ENCODE data around the gene CDX2. TPM values are rescaled to one million over a fixed set of nuclear protein-coding genes. Genes with fewer than 3 reads are reported as not detected.

The CDX2 gene
- total and polyA plus RNA-seq, 10 of the 15 experiments (the other 5 are each of a cell fraction or from before 2014, with no cell fraction given), result 0.15 TPM; not detected in 9

GRCh38 chr13:27925220-27925991 lies 43.7 kb downstream of the CDX2 start:
- TF ChIP-seq RUNX3 (IDR thresholded peaks at IDR 0.05; ENCODE audit: low read length) (no peak), ZNF384 (IDR thresholded peaks at IDR 0.05; ENCODE audit: borderline replicate concordance, low read depth, low read length) (no peak), POU2F2 (IDR thresholded peaks at IDR 0.05; ENCODE audit: borderline replicate concordance, low read depth, low read length) (no peak), BHLHE40 (IDR thresholded peaks at IDR 0.05; ENCODE audit: borderline replicate concordance in 1 of 2, low read depth in 2 of 2, low read length in 1 of 2) (no peak), STAT3 (IDR thresholded peaks at IDR 0.05; ENCODE audit: low read depth, low read length) (no peak), HCFC1 (IDR thresholded peaks at IDR 0.05; ENCODE audit: low read length) (no peak), MYC (IDR thresholded peaks at IDR 0.05; ENCODE audit: insufficient read depth, insufficient read length, insufficient replicate concordance, low read length, severe bottlenecking) (no peak), PML (IDR thresholded peaks at IDR 0.05; ENCODE audit: low read length) (no peak)
- H3K4me1 ChIP-seq (ENCODE audit: control insufficient read depth, insufficient read depth, low read length), result no peaks in the 10 kb centered on the region
- RAD21 ChIA-PET (ENCODE audit: unreplicated experiment), result no interaction called here
- no peak overlapping the region for H3K4me2 ChIP-seq (ENCODE audit: control insufficient read depth, insufficient read depth)
- POLR2A ChIA-PET, result no interaction called here
- ATAC-seq (no peak), FAIRE-seq (no peak), DNase-seq (ENCODE audit: low read depth, low spot score) (no peak)
- H3K4me3 ChIP-seq, result no peak overlapping the region
- CTCF ChIA-PET, result interaction anchor here (0.7 kb wide), 1 partner anchor 28 kb away, joined by 4 read pairs; no protein-coding TSS in a partner anchor
- in situ Hi-C loops (cut with MboI) (no loop called here), intact Hi-C loops (cut with micrococcal nuclease; ENCODE audit: unreplicated experiment) (no loop called here)
- BruUV-seq (replicated peaks), result no TSS peak
- H3K27me3 ChIP-seq (replicated peaks in 1 of 2; ENCODE audit: control insufficient read depth in 2 of 2, insufficient read depth in 2 of 2, low read length in 1 of 2), result peaks cover 30 to 63% of the 10 kb centered on the region in 2 experiments
- H3K79me2 ChIP-seq (ENCODE audit: control insufficient read depth, insufficient read depth, low read length), result no peaks in the 10 kb centered on the region
- peaks cover 2% of the 10 kb centered on the region; the same call in 1 of the 3 replicates for H3K9me3 ChIP-seq (replicated peaks; ENCODE audit: control insufficient read depth, insufficient read depth, low read length)
- H3K27ac ChIP-seq (ENCODE audit: control insufficient read depth, insufficient read depth), result no peak overlapping the region
- SMC1A ChIA-PET (ENCODE audit: uncharacterized antibody, unreplicated experiment), result no interaction called here
- 16% methylated on average over 9 of the region's 9 CpGs for WGBS (ENCODE audit: insufficient coverage, insufficient replicate concordance, low lambda C conversion rate, missing lambda C conversion rate)
- H2AFZ ChIP-seq (ENCODE audit: control insufficient read depth, low read depth, low read length), result no peak overlapping the region
- no peaks in the 10 kb centered on the region for H3K36me3 ChIP-seq (ENCODE audit: control insufficient read depth in 2 of 2, insufficient read depth in 2 of 2, low read length in 1 of 2)
- no peaks in the 10 kb centered on the region for H4K20me1 ChIP-seq (ENCODE audit: control insufficient read depth, insufficient read depth)
- H3K9ac ChIP-seq (ENCODE audit: control insufficient read depth, insufficient read depth, low read length), result no peak overlapping the region

Data from GM12878 (cell line).